Cardiac fibroblast (primary cell): ENCODE data around the gene MAGI1.

Source experiments
- DNase-seq, 2 donors: peaks; one replicate each; pipeline versions ENCODE4 v3.0.0 to v3.0.0-alpha.2; 2010; ENCODE audit warnings: low read depth in 2 of 2
- H3K4me3 ChIP-seq, 2 donors: replicated peaks in 1 of 2; 1 replicate in 1 of 2; 2 replicates in 1 of 2; pipeline ENCODE4 v1.5.1; 2011; ENCODE audit warnings: low read depth in 2 of 2, low read length in 2 of 2, mild to moderate bottlenecking in 2 of 2, moderate library complexity in 1 of 2
- CTCF ChIP-seq: IDR thresholded peaks from one replicate; pipeline ENCODE4 v1.5.1; 2011; ENCODE audit warnings: low read depth, mild to moderate bottlenecking, low read length, inconsistent platforms

Gene MAGI1

DNA sequence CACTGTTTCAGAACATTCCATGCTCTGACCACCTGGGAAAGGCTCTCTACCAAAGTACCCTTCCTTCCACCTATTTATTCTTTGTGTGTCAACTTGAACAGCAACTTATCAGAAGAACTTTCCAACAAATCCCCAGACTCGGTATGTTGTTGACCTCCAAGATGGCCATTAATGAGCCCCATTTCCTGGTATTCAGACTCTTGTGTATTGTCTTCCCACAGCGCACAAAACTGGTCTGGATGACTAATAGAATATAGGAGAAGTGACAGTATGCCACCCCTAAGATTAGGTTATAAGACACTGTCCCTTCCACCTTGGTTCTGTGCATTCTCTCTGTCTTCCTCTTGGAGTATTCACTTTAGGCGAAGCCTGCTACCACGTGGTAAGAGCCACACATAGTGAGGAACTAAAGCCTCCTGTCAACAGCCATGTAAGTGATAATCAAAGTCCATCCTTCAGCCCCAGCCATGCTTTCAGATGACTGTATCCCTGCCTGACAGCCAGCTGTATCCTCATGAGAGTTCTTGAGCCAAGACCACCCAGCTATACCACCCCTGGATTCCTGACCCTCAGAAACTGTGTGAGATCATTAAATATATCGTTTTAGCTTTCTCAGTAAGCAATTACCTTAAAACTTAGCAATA, 481.7 kb downstream of the MAGI1 start:
- H3K4me3 ChIP-seq = no peak overlapping the region
- no peak for DNase-seq
- no peak for TF ChIP-seq CTCF

GRCh38 chr3:65552434-65552833, 486.3 kb downstream of the MAGI1 start:
- no peak overlapping the region for H3K4me3 ChIP-seq
- TF ChIP-seq CTCF = no peak
- DNase-seq = no peak

- H3K4me3 ChIP-seq = no peak overlapping the region
- no peak for TF ChIP-seq CTCF
- no peak for DNase-seq
Observed at GRCh38 chr3:65551945-65552344, 486.8 kb downstream of the MAGI1 start.

DNA sequence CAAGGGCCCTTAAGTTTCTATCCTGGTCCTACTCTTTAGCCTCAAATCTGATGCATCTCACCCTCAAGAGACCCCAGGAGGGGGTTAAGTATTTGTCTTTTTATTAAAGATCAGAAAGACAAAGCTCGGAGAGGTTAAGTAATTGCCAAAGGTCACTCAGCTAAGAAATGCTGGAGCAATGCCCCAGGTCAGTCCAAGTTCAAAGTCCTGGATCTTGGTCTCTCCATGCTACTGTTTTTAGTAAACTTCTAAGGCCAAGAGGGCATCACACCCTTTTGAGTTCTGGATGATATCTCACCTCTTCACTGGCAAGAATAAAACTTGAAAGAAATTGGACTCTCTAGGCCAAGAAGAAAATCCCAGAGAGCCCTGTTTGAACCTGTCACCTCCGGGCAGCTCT, 488.6 kb downstream of the MAGI1 start:
- H3K4me3 ChIP-seq = no peak overlapping the region
- TF ChIP-seq CTCF = no peak

GRCh38 chr3:65549626-65549959, 489.1 kb downstream of the MAGI1 start:
- H3K4me3 ChIP-seq = no peak overlapping the region
- DNase-seq = no peak
- TF ChIP-seq CTCF = no peak

More for the DNA sequence above, 488.6 kb downstream of the MAGI1 start:
- DNase-seq = no peak

DNA sequence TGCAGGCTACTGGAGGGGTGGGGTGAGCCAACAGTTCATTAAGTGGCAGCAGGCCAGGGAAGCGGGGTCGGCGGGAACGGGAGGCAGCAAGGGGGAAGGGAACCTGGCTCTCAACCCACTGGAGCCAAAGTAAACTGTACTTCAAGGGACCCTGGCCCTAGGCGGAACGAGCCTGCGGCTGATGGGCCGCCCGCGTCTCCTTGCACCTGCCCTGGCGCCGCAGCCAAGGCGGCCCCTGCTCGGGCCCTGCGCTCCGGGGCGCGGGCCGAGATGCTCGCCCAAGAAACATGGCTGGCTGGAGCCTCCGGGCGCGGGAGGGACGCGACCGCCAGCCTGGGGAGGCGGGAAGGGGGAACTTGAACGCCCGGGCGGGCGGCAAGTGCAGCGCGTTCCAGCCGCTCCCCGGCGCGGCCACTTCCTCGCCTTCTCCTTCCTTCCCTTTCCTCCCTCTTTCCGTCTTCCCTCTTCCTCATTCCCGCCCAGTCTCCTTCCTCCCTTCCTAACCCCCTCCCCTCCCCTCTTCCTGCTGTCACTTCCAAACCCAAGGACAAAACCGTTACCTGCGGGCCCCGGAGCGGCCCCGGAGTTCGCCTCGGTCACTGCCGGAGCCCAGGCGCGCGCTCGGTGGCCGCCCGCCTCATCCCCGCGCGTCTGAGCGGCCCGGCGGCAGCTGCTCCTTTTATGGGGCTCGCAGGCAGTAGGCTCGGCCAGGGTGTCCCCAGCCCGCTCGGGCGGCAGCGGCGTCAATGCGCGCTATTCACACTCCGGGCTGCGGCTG, 489.7 kb downstream of the MAGI1 start:
- no peak for TF ChIP-seq CTCF
- DNase-seq = no peak
- peak overlapping the region; percentile 26 to 35 for H3K4me3 ChIP-seq
